Measurements from ENCODE around the gene CNOT4.

The CNOT4 gene

DNA sequence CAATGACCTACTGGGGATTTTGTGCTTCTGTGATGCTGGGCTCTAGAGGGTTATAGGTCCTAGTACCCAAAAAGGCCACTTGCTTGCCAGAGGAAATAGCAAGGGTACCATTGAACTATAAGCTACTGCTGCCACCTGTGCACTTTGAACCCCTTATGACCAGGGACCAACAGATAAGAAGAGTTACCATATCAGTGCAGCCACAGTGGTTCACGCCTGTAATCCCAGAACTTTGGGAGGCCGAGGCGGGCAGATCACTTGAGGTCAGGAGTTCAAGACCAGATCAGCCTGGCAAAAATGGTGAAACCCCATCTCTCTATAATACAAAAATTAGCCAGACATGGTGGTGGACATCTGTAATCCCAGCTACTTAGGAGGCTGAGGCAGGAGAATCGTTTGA, 15.5 kb upstream of the CNOT4 start:
- H3K27ac ChIP-seq: no peak overlapping the region
- TF ChIP-seq ZFX (IDR thresholded peaks at IDR 0.05): no peak
- TF ChIP-seq, protein P1, sequence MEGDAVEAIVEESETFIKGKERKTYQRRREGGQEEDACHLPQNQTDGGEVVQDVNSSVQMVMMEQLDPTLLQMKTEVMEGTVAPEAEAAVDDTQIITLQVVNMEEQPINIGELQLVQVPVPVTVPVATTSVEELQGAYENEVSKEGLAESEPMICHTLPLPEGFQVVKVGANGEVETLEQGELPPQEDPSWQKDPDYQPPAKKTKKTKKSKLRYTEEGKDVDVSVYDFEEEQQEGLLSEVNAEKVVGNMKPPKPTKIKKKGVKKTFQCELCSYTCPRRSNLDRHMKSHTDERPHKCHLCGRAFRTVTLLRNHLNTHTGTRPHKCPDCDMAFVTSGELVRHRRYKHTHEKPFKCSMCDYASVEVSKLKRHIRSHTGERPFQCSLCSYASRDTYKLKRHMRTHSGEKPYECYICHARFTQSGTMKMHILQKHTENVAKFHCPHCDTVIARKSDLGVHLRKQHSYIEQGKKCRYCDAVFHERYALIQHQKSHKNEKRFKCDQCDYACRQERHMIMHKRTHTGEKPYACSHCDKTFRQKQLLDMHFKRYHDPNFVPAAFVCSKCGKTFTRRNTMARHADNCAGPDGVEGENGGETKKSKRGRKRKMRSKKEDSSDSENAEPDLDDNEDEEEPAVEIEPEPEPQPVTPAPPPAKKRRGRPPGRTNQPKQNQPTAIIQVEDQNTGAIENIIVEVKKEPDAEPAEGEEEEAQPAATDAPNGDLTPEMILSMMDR (conservative IDR thresholded peaks at IDR 0.05): no peak

DNA sequence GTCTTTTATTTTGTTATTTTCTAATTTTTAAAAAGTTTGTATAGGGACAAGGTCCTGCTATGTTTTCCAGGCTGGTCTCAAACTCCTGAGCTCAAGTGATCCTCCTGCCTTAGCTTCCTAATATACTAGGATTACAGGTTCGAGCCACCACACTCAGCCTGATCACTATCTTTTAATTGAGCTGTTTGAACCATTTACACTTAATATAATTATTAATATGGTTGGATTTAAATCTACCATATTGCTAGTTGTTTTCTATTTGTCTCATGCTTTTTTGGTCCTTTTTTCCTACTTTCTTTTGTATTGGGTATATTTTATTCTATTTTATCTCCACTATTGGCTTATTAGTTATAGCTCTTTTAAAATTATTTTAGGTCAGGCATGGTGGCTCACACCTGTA, 13.2 kb upstream of the CNOT4 start:
- no peak for TF ChIP-seq ZFX (IDR thresholded peaks at IDR 0.05)
- TF ChIP-seq, protein P1 (conservative IDR thresholded peaks at IDR 0.05): no peak

DNA sequence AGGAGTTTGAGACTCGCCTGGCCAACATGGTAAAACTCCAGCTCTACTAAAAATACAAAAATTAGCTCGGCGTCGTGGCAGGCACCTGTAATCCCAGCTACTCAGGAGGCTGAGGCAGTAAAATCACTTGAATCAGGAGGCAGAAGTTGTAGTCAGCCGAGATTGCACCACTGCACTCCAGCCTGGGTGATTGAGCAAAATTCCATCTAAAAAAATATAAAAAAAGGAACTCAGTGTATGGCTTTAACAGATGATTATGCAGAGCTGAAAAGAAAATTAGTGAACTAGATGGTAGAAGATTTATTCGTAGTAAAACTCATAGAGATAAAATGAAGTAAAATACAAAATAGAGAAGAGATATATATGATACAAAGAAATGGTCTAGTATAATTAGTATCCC, 12.6 kb upstream of the CNOT4 start:
- TF ChIP-seq, protein P1 (conservative IDR thresholded peaks at IDR 0.05): no peak
- TF ChIP-seq ZFX (IDR thresholded peaks at IDR 0.05): no peak
- no peak overlapping the region for H3K27ac ChIP-seq

More for the DNA sequence above, 13.2 kb upstream of the CNOT4 start:
- H3K27ac ChIP-seq: no peak overlapping the region

DNA sequence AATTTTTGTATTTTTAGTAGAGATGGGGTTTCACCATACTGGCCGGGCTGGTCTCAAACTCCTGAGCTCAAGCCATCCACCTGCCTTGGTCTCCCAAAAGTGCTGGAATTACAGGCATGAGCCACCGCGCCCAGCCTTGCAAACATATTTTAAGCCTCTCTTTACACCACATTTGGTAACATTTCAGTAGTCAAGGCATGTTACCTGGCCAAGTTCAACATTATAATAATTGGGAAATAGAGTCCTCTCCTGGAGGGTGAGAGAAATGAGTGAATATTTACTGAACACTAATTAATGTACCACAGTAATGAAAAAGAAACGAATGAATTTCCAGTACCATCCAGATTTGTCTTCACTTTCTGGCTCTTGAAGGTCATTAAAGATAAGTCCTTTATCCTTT, 10.0 kb upstream of the CNOT4 start:
- TF ChIP-seq ZFX (IDR thresholded peaks at IDR 0.05): no peak
- TF ChIP-seq, protein P1 (conservative IDR thresholded peaks at IDR 0.05): no peak
- H3K27ac ChIP-seq: no peak overlapping the region

DNA sequence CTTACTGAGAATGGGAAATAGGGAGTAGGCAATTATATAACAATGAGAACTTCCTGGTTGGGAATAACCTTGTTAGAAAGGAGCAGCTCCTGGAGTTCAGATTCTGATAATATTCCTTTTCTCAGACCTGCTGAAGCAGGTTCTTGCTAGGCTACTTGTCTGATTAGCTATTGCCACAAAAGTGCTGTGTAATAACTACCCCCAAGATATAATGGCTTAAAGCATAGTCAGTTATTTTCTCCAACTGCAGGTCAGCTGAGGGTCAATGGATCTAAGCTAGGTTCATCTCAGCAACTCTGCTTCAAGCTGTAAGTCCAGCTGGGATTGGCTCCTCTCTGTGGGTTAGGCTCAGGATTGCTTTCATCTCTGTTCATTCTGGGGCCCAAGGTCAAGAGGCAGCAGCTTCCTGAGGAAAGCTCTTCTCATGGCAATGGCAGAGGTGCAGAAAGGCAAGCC, 9.4 kb upstream of the CNOT4 start:
- H3K27ac ChIP-seq: no peak overlapping the region
- TF ChIP-seq, protein P1 (conservative IDR thresholded peaks at IDR 0.05): no peak
- TF ChIP-seq ZFX (IDR thresholded peaks at IDR 0.05): no peak

DNA sequence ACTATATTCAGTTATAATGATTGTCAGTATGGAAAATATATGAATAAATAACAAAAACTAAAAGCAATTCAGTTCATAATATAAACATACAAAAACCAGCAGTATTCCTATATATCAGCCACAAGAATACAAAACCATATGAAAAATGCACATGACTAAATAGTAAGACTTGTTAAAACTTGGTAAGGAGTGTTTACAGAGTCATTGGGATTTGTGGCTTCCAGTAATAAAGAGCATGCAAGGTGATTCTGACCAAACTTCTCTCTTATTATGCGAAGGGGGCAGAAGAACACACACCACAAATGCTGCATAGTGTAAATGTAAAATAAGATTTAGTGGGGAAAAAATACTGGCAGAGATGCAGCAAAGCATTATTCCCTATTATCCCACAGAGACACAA, 8.8 kb upstream of the CNOT4 start:
- TF ChIP-seq ZFX (IDR thresholded peaks at IDR 0.05): no peak
- TF ChIP-seq, protein P1 (conservative IDR thresholded peaks at IDR 0.05): no peak
- no peak overlapping the region for H3K27ac ChIP-seq

DNA sequence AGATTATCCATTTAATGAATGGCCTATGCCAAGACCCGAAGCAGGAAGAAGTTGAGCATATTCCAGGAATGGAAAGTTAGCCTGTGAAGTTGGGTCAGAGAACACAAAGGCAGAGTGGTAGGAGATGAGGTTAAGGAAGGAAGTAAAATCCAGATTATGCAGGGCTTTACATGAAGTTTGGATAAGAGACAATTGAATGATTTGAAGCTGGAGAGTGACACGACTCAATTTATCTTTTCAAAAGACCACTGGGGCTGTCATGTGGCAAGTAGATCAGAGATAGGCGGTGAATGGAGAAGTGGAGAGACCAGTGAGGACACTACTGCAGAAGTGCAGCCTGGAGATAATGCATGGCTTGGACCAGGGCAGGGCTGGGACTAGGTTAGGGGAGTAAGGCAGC, 7.2 kb upstream of the CNOT4 start:
- TF ChIP-seq, protein P1 (conservative IDR thresholded peaks at IDR 0.05): no peak
- TF ChIP-seq ZFX (IDR thresholded peaks at IDR 0.05): no peak
- H3K27ac ChIP-seq: no peak overlapping the region
